Muscle of arm (tissue), 12 donors: Measurements from ENCODE around the gene SERPINA12. TPM values are rescaled to one million over a fixed set of nuclear protein-coding genes. Genes with fewer than 3 reads are reported as not detected.
"Not testable (repeated sequence)": the region's sequence is repeated elsewhere in the genome, so short reads cannot be mapped to it uniquely, and the experiment has no call there.

Source experiments
- DNase-seq: peaks from one replicate; pipeline ENCODE4 v3.0.0-alpha.2; 2013
- polyA plus RNA-seq, 12 donors: library from polyadenylated mRNA; unstranded; fragments of 120-200 nt; gene quantifications; one replicate each; pipeline ENCODE4 v1.2.1, GENCODE V29; 2013; ENCODE audit not compliant: insufficient read length in 12 of 12

Gene SERPINA12
- polyA plus RNA-seq, 12 donors = not detected

GRCh38 chr14:94538070-94538740 lies 28.9 kb upstream of the SERPINA12 start:
- no peak for DNase-seq

GRCh38 chr14:94536836-94537235 lies 27.6 kb upstream of the SERPINA12 start:
- DNase-seq = no peak

- no peak for DNase-seq
Observed at GRCh38 chr14:94535506-94535905, 26.2 kb upstream of the SERPINA12 start.

- no peak for DNase-seq
Observed at GRCh38 chr14:94532447-94532846, 23.2 kb upstream of the SERPINA12 start.

GRCh38 chr14:94531187-94531586 lies 21.9 kb upstream of the SERPINA12 start:
- DNase-seq = no peak

GRCh38 chr14:94524093-94524492 lies 14.8 kb upstream of the SERPINA12 start:
- DNase-seq = no peak

- no peak for DNase-seq
Observed at GRCh38 chr14:94523265-94523664, 14.0 kb upstream of the SERPINA12 start.

- DNase-seq = no peak
Observed at GRCh38 chr14:94522115-94522724, 13.0 kb upstream of the SERPINA12 start.

GRCh38 chr14:94521375-94522114 lies 12.3 kb upstream of the SERPINA12 start:
- DNase-seq = no peak

- DNase-seq = no peak
Observed at GRCh38 chr14:94517641-94518257, 8.5 kb upstream of the SERPINA12 start.

- DNase-seq = no peak
Observed at GRCh38 chr14:94517248-94517640, 8.0 kb upstream of the SERPINA12 start.

- DNase-seq = no peak
Observed at GRCh38 chr14:94515856-94516255, 6.6 kb upstream of the SERPINA12 start.

GRCh38 chr14:94515426-94515825 lies 6.2 kb upstream of the SERPINA12 start:
- no peak for DNase-seq

- no peak for DNase-seq
Observed at GRCh38 chr14:94514351-94514750, 5.1 kb upstream of the SERPINA12 start.

GRCh38 chr14:94510481-94510880 lies 1.2 kb upstream of the SERPINA12 start:
- not testable (repeated sequence) for DNase-seq

- DNase-seq = no peak
Observed at GRCh38 chr14:94505641-94506040, 3.6 kb downstream of the SERPINA12 start.

- no peak for DNase-seq
Observed at GRCh38 chr14:94505206-94505605, 4.1 kb downstream of the SERPINA12 start.

GRCh38 chr14:94501588-94502516 lies 7.4 kb downstream of the SERPINA12 start:
- DNase-seq = no peak

- DNase-seq = no peak
Observed at GRCh38 chr14:94500264-94500663, 9.0 kb downstream of the SERPINA12 start.

GRCh38 chr14:94499673-94500072 lies 9.6 kb downstream of the SERPINA12 start:
- no peak for DNase-seq

- no peak for DNase-seq
Observed at GRCh38 chr14:94498215-94498614, 11.1 kb downstream of the SERPINA12 start.
